ENCODE results near the gene TPM4. TPM values are rescaled to one million over a fixed set of nuclear protein-coding genes. Genes with fewer than 3 reads are reported as not detected.
"Not testable (repeated sequence)": the region's sequence is repeated elsewhere in the genome, so short reads cannot be mapped to it uniquely, and the experiment has no call there.

TPM4 gene
- total RNA-seq, 1 donor from 2014 or later = 235 TPM

DNA sequence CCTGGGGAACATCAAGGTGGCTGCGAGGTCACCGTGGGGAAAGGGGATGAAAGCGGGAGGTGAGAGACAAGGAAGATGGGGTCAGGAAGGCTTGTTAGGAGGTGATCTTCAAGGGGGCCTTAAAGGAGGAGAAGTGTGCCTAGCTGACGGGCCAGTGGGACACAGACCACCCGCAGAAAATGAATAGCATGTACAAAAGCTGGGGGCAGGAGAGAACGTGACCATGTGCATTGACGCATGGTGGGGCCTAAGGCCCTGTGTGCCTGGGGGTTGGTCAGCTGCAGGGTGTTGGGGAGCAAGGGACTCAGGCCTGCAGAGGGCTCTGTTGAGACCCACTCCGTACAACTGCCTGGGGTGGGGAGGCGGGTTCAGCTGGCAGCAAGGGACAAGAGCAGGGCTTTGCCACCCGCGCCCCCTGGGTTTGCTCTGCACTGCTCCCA, 41.3 kb downstream of the TPM4 start:
- DNase-seq (ENCODE audit: low read depth) (no peak), FAIRE-seq (no peak)
- Histone ChIP-seq H3K27me3 (ENCODE audit: control insufficient read depth, insufficient read depth, low read length) (no peaks in the 10 kb centered on the region), H3K4me3 (ENCODE audit: low read depth, low read length) (no peak overlapping the region), H3K36me3 (ENCODE audit: control insufficient read depth, insufficient read depth, low read length) (peaks cover 19% of the 10 kb centered on the region)
- TF ChIP-seq, protein P1, sequence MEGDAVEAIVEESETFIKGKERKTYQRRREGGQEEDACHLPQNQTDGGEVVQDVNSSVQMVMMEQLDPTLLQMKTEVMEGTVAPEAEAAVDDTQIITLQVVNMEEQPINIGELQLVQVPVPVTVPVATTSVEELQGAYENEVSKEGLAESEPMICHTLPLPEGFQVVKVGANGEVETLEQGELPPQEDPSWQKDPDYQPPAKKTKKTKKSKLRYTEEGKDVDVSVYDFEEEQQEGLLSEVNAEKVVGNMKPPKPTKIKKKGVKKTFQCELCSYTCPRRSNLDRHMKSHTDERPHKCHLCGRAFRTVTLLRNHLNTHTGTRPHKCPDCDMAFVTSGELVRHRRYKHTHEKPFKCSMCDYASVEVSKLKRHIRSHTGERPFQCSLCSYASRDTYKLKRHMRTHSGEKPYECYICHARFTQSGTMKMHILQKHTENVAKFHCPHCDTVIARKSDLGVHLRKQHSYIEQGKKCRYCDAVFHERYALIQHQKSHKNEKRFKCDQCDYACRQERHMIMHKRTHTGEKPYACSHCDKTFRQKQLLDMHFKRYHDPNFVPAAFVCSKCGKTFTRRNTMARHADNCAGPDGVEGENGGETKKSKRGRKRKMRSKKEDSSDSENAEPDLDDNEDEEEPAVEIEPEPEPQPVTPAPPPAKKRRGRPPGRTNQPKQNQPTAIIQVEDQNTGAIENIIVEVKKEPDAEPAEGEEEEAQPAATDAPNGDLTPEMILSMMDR (IDR thresholded peaks at IDR 0.05; ENCODE audit: insufficient read depth, low read length, severe bottlenecking) = no peak

- DNase-seq (ENCODE audit: low read depth) (no peak), FAIRE-seq (no peak)
- Histone ChIP-seq H3K4me3 (ENCODE audit: low read depth, low read length) (no peak overlapping the region), H3K27me3 (ENCODE audit: control insufficient read depth, insufficient read depth, low read length) (no peaks in the 10 kb centered on the region), H3K36me3 (ENCODE audit: control insufficient read depth, insufficient read depth, low read length) (peaks cover 21% of the 10 kb centered on the region)
- TF ChIP-seq, protein P1 (IDR thresholded peaks at IDR 0.05; ENCODE audit: insufficient read depth, low read length, severe bottlenecking) = no peak
These were observed 42.3 kb downstream of the TPM4 start for GRCh38 chr19:16118489-16119033.

DNA sequence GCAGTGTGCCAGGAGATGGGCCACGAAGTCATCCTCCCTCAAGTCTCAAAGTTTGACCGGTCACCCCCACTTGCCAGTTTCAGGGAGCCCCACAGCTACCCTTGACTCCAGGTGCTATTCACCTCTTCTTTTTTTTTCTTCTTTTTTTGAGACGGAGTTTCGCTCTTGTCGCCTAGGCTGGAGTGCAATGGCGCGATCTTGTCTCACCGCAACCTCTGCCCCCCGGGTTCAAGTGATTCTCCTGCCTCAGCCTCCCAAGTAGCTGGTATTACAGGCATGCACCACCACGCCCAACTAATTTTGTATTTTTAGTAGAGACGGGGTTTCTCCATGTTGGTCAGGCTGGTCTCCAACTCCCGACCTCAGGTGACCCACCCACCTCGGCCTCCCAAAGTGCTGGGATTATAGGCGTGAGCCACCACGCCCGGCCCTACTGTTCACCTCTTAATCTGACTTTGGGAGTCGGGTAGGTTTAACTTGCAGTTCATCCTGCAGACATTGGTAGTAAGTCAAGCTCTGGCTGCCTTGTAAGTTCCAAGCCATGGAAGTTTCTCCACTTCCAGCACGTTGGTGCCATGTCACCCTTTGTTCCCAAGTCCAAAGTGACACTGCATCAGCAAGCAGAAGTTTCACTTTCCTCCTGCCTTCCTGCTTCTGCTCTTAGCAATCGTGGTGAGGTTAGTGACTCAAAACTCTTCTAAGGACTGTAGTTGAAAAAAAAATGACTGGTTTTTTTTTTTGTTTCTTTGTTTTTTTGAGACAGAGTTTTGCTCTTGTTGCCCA, 43.0 kb downstream of the TPM4 start:
- H3K4me3 ChIP-seq (ENCODE audit: low read depth, low read length); FAIRE-seq; DNase-seq (ENCODE audit: low read depth); H3K27me3 ChIP-seq (ENCODE audit: control insufficient read depth, insufficient read depth, low read length): not testable (repeated sequence)
- H3K36me3 ChIP-seq (ENCODE audit: control insufficient read depth, insufficient read depth, low read length) = peaks cover 24% of the 10 kb centered on the region

DNA sequence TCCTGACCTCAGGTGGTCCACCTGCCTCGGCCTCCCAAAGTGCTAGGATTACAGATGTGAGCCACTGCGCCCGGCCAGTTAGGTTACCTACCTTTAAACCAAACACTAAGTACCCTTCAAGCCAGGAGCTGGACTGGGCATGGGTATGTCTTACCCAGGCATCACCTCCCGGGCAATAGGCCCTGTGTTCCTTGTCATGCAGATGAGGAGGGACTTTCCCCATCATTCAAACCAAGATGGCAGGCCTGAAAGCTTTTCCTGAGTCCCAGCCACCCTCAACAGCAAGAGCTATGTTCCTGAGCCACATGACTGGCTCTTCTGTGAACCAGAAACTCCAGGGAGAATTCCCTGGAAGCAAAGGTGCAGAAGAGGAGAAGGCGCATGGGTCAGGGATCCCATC, 44.8 kb downstream of the TPM4 start:
- Histone ChIP-seq H3K27me3 (ENCODE audit: control insufficient read depth, insufficient read depth, low read length) (no peaks in the 10 kb centered on the region), H3K36me3 (ENCODE audit: control insufficient read depth, insufficient read depth, low read length) (peaks cover 36% of the 10 kb centered on the region), H3K4me3 (ENCODE audit: low read depth, low read length) (no peak overlapping the region)
- DNase-seq (ENCODE audit: low read depth) (no peak), FAIRE-seq (no peak)
- TF ChIP-seq, protein P1 (IDR thresholded peaks at IDR 0.05; ENCODE audit: insufficient read depth, low read length, severe bottlenecking) = no peak

DNA sequence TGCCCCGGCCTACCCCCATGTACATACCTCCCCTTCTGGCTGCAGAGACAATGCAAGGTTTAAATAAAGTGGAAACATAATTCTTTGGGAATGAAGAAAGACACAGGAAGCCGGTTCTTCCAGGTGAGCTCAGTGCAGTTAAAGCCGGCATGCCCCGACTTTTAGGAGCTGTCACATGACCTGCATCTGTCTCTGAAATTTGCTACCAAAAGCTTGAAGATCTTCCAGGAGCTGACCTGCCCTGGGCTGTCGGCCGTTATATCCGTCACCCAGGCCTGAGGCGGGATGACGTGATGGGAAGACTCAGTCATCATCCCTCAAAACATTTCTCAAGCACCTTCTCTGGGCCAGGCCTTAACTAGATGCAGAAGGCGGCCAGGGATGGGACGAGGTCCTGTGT, 45.7 kb downstream of the TPM4 start:
- no peaks in the 10 kb centered on the region for H3K27me3 ChIP-seq (ENCODE audit: control insufficient read depth, insufficient read depth, low read length)
- TF ChIP-seq, protein P1 (IDR thresholded peaks at IDR 0.05; ENCODE audit: insufficient read depth, low read length, severe bottlenecking) = no peak
- peaks cover 37% of the 10 kb centered on the region for H3K36me3 ChIP-seq (ENCODE audit: control insufficient read depth, insufficient read depth, low read length)
- FAIRE-seq (no peak), DNase-seq (ENCODE audit: low read depth) (peak; percentile 50)
- no peak overlapping the region for H3K4me3 ChIP-seq (ENCODE audit: low read depth, low read length)

GRCh38 chr19:16124953-16125352, 48.7 kb downstream of the TPM4 start:
- Histone ChIP-seq H3K27me3 (ENCODE audit: control insufficient read depth, insufficient read depth, low read length) (no peaks in the 10 kb centered on the region), H3K4me3 (ENCODE audit: low read depth, low read length) (no peak overlapping the region), H3K36me3 (ENCODE audit: control insufficient read depth, insufficient read depth, low read length) (peaks cover 49% of the 10 kb centered on the region)
- no peak for DNase-seq (ENCODE audit: low read depth)
- no peak for FAIRE-seq
- TF ChIP-seq, protein P1 (IDR thresholded peaks at IDR 0.05; ENCODE audit: insufficient read depth, low read length, severe bottlenecking) = no peak
